Cardiac septum (tissue), 1 donor: ENCODE results near the gene TRAPPC4. TPM values are rescaled to one million over a fixed set of nuclear protein-coding genes. Genes with fewer than 3 reads are reported as not detected.
"Not testable (repeated sequence)": the region's sequence is repeated elsewhere in the genome, so short reads cannot be mapped to it uniquely, and the experiment has no call there.

Source experiments
- DNase-seq: peaks from one replicate; pipeline ENCODE4 v3.0.0-alpha.2; 2020; ENCODE audit warnings: low spot score
- intact Hi-C: fragments of 100-400 bp; cut with DNase I; formaldehyde crosslinking; loops from one replicate; pipeline ENCODE4 v1.14.0; 2022
- total RNA-seq: library from RNA; stranded (reverse); fragmentation: NEBNext Ultra II Directional; extraction: Animal tissue kit (Norgen Biotek cat#: 25700); gene quantifications from one replicate; pipeline ENCODE4 v1.2.1, GENCODE V29; 2021
- donor health status: DM: no; HTN: no; CAD: no.

TRAPPC4 gene
- total RNA-seq, 1 donor from 2014 or later, result 42.4 TPM

DNA sequence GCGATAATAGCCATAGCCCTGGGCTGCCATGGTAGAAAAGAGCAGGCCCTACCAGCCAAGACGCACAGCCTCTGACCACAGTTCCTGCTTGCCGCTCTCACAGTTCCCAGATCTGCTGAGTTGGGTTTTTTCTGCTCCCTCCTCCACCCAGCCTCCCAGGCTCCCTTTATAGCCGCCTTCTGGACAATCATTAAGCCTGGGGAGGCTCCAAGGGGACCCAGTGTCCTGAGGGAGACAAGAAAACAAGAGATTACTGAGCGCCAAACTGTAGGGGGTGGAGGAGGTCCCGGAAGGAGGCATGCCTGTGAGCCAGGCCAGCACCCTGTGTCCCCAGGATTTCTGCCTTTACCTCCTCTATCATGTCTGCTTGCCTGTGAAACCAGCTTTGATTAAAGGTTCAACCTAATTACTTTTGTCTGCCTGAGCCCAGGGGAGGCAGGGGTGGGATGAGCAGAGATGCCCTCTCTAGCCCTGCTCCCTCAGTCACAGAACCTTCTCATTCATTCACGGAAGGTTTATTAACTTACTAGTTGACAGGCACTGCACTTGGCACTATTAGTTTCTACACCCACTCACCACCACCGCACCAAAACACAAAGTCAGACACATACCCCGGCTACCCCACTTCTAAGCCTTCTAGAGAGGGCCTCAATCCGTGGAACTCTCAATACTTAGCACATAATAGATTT, 10.9 kb downstream of the TRAPPC4 start:
- intact Hi-C loops, result loop anchor here (1.0 kb wide), 1 partner anchor 11 kb away; the partner anchor contains the start of genes RPS25 and TRAPPC4
- DNase-seq, result no peak

DNA sequence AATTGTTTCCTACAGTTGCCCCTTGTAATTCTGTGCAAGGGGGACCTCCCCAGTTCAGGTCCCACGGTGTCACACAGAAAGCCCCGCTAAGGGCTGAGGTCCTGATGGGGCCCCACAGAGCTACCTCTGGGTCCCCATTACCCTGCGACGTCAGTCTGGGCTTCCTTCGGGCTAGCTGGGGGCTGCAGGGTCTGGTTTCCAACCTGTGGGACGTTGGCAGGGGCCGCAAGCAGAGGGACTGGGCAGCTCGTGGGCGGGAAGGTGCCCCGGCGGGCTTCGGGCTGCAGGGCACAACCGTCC, 11.4 kb downstream of the TRAPPC4 start:
- intact Hi-C loops, result loop anchor here (1.0 kb wide), 1 partner anchor 12 kb away; the partner anchor contains the start of genes RPS25 and TRAPPC4
- DNase-seq, result no peak

DNA sequence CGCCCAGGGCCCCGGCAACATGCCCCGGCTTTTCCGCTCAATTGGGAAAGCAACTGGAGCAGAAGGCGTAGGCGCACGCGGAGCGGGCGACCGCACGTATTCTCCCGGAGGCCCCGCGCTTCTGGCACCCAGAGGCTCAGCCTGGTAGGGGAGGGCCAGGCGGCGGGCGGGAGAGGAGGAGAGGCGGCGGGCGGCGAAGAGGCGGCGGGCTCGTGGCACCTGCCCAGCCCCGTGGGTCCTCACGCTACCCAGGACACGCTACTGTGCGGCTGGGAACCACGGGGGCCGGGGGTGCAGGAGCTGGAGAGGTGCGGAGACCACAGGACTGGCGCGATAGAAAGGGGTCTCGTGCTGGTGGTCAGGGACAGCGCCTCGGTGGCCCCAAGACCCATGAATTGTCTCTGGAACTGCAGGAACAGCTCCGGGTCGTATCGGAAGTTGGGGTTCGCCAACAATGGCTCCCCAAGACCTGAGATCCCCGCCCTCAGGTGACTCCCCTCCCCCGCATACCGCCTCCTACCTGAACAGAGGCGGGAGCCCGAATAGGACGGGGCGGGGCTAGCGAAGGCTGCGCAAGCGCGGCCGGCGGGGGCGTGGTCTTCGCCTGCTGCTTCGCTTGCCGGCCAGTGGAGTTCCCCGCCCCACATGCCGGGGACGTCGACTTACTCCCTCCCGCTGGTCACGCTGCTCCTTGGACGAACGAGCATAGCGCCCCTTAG, 11.9 kb downstream of the TRAPPC4 start, which contains the start of gene SLC37A4:
TSS of gene SLC37A4 (minus strand) at position 549 of the 719 bp plus-strand sequence.
- intact Hi-C loops, result loop anchor here (1.0 kb wide), 1 partner anchor 12 kb away; the partner anchor contains the start of genes RPS25 and TRAPPC4
- DNase-seq, result peak; percentile 99

DNA sequence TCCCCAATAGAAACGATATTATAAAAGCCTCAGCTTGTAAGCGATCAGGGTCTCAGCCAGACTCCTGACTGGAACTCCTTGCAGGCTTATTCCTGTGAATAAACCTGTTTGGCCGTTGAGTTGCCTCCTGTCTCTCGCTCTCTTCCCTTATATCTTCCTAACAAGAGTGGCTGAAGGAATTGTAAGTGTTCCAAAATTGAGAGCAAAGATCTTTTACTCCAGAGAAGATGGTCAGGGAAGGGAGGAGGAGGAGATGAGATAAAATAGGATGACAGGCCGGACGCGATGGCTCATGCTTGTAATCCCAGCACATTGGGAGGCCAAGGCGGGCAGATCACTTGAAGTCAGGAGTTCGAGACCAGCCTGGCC, 13.3 kb downstream of the TRAPPC4 start:
- intact Hi-C loops, result no loop called here
- DNase-seq, result no peak

DNA sequence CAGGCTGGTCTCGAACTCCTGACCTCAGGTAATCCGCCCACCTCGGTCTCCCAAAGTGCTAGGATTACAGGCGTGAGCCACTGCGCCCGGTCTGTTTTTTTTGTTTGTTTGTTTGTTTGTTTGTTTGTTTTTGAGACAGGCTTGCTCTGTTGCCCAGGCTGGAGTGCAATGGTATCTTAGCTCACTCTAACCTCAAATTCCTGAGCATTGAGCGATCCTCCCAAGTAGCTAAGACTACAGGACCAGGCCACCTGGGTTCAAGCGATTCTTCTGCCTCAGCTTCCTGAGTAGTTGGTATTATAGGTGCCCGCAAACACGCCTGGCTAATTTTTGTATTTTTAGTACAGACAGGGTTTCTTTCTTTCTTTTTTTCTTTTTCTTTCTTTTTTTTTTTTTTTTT, 14.9 kb downstream of the TRAPPC4 start:
- DNase-seq, intact Hi-C loops: not testable (repeated sequence)

DNA sequence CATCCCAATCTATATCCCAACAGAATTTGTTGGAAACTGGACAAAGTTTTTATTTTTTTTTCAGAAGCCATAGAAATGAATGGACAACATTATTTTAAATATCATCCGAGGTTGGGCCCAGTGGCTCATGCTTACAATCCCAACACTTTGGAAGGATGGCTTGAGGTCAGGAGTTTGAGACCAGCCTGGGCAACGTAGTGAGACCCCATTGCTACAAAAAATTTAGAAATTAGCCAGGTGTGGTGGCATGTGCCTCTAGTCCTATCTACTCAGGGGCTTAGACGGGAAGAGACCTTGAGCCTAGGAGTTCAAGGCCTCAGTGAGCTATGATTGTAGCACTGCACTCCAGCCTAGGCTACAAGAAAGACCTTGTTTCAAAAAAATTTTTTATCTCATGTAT, 16.2 kb downstream of the TRAPPC4 start:
- intact Hi-C loops, result no loop called here
- no peak for DNase-seq

DNA sequence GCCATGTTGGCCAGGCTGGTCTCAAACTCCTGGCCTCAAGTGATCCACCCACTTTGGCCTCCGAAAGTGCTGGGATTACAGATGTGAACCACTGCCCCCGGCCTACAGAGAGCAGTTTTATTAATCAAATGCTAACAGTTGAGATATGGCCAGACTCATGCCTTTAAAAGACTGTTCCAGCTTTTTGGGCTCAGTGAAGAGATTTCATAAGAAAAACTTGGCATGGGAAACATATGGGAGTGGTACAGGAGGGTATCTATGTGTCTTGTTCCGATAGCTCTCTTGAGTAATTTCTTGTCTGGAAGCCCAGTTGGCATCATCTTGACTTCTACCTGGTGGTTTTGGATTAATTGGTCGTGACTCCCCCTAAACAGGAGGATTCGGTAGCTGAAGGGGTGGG, 20.3 kb downstream of the TRAPPC4 start:
- DNase-seq, result no peak
- intact Hi-C loops, result no loop called here

DNA sequence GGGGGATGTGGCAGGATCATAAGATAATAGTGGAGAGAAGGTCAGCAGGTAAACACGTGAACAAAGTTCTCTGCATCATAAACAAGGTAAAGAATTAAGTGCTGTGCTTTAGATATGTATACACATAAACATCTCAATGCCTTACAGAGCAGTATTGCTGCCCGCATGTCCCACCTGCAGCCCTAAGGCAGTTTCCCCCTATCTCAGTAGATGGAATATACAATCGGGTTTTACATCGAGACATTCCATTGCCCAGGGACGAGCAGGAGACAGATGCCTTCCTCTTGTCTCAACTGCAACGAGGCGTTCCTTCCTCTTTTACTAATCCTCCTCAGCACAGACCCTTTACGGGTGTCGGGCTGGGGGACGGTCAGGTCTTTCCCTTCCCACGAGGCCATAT, 20.9 kb downstream of the TRAPPC4 start:
- intact Hi-C loops, DNase-seq: not testable (repeated sequence)

DNA sequence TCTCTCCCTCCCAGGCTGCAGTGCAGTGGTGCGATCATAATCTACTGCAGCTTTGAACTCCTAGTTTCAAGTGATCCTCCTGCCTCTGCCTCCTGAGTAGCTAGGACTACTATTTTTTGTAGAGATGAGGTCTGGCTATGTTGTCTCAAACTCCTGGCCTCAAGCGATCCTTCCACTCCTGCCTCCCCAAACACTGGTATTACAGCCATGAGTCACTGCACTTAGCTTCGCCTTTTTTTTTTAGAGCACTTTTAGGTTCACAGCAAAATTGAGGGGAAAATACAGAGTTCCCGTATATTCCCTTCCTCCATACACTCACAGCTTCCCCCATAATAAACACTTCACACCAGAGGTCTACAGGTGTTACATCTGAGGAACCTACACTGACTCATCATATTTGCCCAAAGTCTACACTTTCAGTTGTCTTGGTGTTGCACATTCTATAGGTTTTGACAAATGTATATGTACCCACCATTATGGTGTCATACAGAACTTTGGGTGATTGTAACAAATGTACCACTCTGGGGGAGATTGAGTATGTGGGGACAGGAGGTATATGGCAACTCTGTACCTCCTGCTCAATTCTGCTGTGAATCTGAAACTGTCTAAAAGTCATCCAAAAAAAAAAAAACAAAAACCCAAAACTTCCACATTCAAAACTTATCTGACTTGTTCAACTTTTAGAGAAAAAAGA, 23.4 kb downstream of the TRAPPC4 start:
- intact Hi-C loops, result no loop called here
- no peak for DNase-seq

DNA sequence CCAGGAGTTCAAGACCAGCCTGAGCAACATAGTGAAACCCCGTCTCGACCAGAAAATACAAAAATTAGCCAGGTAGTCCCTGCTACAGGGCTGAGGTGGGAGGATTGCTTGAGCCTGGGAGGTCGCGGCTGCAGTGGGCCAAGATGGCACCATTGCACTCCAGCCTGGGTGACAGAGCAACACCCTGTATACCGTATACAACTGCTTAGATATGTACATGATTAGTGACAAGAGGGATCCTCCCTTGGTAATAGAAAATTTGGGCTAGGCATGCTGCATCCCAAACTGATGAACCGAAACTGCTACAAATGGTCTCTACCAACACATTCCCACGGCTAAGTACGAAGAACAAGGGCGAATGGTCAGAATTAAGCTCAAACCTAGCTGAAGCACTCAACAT, 24.4 kb downstream of the TRAPPC4 start:
- intact Hi-C loops, result no loop called here
- DNase-seq, result no peak

DNA sequence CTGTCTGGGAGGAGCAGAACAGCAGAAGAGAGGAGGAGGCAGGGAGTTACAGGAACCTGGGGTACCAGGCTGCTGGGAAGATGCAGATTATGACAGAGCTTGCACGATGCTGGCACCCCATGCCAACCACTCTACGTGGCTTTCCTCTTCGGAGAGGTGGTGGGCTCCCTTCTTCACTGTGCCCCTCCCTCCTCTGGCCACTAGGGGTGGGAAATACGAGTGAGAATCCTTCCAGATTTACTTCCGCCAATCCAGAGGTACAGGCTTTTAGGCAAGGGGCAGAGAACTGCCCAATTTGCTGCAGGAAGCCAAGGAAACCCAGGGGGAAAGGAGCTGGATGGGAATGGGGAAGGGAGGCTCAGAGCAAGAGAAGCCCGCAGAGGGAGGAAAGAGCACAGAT, 26.1 kb downstream of the TRAPPC4 start:
- no peak for DNase-seq
- intact Hi-C loops, result no loop called here

DNA sequence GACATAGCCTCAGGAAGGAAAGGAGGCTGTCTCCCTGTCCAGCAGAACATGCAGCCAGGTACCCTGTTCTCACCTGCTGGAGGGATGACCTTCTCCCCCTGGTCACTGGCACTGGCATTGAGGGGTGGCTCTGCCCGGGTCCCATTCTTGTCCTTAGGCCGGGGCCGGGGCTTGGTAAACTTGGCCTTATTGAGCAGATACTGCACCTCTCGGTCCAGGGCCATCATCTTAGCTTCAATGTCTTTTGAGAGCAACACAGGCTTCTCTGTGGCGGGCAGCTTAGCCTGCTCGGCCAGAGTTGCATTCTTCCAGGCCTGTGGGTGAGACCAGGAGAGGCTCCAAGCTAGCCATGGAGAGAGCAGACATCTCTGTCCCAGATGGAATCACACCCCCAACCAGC, 27.9 kb downstream of the TRAPPC4 start:
- intact Hi-C loops, result no loop called here
- DNase-seq, result no peak

DNA sequence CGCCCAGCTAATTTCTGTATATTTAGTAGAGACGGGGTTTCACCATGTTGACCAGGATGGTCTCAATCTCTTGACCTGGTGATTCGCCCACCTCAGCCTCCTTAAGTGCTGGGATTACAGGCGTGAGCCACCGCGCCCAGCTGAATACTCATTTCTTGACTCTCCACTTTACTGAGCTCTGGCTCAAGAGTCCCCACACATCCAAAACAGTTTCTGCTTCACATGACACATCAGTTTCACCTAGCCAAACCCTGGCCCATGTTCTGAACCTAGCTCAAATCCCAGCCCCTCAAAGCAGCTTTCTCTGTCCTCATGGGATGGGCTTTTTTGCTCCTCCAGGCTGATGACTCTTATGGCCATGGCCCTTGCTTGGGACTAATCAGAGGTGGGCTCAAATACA, 28.6 kb downstream of the TRAPPC4 start:
- no peak for DNase-seq
- intact Hi-C loops, result no loop called here

DNA sequence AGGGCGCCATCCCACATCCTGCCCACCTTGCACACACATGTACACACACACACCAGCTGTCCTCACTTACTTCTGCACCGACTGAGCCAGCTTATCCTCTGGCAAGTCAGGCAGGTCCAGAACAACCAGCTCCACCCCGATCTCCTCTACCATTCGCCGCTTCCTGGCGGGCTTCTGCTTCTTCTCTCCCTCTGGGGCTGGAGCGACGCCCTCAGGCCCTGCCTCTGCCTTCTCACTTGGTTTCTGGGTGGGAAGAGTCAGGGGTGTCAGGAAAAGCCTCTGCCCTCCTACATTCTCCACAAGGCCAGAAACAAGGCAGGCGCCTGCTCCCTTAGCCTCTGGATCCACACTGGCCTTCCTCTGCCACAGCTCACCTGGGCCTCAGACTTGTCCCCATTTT, 30.1 kb downstream of the TRAPPC4 start:
- intact Hi-C loops, result no loop called here
- DNase-seq, result no peak

DNA sequence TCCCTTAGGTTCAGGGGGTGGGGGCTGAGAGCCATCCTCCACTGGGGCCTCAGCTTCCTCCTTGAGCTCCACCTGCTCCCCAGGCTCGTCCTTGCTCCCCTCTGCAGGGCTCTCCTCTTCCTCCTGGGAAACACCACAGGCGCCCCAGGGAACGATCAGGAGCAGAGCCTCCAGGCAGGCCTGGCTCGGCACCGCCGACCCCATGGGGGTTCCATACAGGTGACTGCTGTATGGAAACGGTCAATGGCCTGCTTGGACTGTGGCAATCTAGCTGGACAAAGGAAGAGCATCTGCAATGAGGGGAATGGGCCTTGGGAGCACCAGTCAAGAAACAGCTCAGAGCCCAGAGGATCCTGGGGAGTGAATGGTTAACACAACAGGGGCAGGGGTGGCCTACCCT, 30.5 kb downstream of the TRAPPC4 start:
- intact Hi-C loops, result no loop called here
- DNase-seq, result no peak

DNA sequence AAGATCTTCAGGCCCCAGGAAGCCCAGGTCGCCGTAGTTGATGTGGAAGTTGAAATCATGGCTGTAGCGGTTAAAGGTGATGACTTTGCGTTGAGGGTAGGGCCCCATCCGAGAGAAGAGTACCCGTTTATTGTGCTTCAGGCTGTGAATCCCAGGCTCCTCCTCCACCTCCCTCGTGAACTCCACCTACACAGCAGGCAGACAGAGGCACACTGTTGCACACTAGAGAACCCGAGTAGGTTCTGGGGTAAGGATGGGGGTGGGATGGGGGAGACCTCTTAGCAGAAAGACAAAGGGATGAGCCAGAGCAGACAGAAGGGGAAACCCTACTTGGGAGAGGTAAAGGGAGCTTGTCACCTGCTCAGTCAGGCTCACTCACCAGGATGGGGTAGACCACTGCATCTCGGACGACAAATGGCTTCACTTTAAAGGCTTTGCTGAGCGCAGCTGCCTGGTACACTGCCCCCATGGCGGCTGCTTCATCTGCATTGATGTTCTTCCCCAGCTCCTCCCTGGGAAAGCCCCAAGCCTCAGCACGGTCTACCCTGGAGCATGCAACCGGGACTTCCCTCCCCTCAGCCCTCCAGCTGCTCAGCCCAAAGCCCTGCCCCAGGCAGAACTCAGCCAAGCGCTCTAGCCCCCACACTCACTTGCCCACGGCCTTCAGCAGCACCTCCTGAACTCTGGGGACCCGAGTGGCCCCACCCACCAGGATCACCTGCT, 33.0 kb downstream of the TRAPPC4 start:
- no peak for DNase-seq
- intact Hi-C loops, result no loop called here

DNA sequence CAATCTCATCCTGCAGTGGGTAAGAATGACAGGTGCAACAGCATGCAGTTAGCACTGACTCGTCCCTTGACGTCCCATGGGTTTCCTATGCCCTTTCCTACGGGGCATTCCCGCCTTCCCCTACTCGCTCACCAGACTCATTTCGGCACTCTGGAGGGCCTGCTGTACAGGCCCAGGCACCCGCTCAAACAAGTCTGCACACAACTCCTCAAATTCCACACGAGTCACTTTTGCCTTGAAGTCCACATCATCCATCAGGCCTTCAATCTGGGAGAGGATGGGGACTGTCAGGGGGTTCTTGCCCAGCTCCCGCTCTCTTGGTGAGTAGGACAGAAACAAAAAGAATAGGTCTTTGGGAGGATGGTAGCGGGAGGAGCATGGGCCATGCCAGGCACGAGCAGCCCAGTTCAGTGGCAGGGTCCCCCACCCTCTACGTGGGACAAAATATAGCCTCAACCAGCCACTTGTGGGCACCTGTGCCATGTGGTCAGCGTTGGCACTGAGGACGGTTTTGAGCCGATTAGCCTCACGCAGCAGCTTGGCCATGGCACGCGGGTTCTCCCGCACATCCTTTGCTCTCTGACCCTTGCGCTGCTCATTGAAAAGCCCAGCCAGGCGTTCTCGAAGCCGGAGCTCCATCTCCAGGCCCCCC, 33.7 kb downstream of the TRAPPC4 start:
- intact Hi-C loops, result no loop called here
- DNase-seq, result no peak

DNA sequence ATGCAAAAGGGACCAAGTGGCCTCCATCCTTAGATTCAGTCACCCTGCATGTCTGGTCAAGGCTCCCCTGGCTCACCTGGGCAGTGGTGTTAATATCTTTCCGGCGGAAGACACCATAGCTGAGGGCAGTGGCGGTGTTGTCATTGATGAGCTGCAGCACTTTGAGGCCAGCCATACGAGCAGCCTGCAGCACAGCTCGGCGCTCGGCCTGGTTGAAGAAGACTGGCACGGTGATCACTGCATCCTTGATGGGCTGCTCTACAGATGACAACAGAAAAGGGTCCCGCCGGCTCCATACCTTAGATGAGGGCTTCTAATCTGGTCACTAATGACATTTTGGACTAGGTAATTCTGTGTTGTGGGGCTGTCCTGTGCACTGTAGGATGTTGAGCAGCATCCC, 35.9 kb downstream of the TRAPPC4 start:
- DNase-seq, result no peak
- intact Hi-C loops, result no loop called here

DNA sequence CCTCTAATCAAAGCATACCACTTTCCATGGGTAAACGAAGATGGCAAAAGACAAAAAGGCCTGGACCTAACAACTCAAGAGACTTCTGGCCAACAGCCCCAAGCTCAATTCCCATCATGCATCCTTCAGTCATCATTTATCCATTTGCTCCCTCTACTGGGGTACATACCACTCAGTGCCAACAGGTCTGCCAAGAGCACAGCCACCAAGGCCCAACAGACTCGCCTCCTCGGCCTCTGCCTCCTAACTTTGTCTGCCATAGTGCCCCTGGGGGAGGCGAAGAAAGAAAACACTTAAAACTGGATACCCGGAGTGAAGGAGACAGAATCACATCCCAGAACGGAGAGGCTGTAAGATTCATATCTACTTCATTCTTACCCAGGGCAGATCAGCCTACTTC, 37.3 kb downstream of the TRAPPC4 start:
- intact Hi-C loops, result no loop called here
- no peak for DNase-seq
